Activated T-cell treated with anti-CD3 and anti-CD28 coated beads, Interleukin-2, amount 50 U/mL, for 1 hour (primary cell): ENCODE measurements around the gene THSD4.
"Not testable (repeated sequence)": the region's sequence is repeated elsewhere in the genome, so short reads cannot be mapped to it uniquely, and the experiment has no call there.

ENCODE experiments used
- DNase-seq: peaks from one replicate; pipeline ENCODE4 v3.0.0-alpha.2; 2020

The THSD4 gene

GRCh38 chr15:71151081-71151480 lies 35.8 kb downstream of the THSD4 start:
- no peak for DNase-seq

DNA sequence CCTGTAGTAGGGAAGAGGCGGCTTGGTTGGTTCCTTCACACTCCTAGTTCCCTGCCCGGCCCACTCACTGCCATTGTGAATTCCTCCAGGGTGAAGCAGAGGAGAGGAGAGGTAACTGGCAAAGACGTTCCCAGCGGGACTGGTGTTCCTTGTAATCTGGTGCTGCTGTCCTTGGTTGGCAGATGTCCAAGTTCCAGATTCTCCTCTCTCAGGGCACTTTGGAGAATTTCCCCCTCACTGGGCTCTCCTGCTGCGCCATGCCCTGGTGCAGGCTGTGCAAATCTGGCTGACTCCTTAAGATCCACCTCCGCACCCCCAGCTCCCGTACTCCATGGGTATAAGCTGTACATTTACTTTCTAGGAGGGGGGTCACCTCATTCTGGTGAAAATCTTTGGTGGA lies 37.3 kb downstream of the THSD4 start:
- no peak for DNase-seq

GRCh38 chr15:71153823-71154524 lies 38.7 kb downstream of the THSD4 start:
- no peak for DNase-seq

DNA sequence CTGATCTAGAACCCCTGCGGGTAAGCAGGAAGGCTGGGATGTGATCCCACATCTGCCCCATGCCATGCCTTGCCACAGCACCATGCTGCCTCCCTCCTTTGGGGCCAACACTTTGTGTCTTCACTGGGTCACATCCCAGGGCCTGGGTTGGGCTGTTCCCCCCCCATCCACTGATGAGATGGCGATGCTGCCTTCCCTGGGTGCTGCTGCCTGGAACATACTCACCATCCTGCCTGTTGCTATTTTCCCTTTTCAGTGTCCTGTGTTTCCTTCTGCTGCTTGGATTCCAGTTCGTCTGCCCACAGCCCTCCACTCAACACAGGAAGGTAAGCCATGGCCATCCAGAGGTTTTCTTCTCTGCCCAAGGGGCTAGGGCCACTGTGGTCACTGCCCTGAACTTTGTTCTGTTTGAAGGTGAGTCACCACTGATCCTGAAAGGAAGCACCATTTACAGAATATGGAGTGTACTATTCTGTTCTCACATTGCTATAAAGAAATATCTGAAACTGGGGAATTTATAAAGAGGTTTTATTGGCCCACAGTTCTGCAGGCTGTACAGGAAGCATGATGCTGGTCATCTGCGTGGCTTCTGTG lies 39.4 kb downstream of the THSD4 start:
- no peak for DNase-seq

GRCh38 chr15:71155534-71155933 lies 40.3 kb downstream of the THSD4 start:
- DNase-seq = no peak

DNA sequence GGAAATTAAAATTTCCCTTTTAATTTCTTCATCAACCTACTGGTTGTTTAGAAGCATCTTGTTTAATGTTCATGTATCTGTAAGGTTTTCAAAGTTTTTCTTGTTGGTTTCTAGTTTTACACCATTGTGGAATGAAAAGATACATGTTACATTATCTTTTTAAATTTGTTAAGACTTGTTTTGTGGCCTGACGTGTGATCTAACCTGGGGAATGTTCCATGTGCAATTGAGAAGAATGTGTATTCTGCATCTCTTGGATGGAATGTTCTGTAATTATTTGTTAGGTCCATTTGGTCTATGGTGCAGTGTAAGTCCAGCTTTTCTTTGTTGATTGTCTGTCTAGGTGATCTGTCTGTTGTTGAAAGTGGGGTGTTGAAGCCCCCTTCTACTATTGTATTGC lies 45.7 kb downstream of the THSD4 start:
- no peak for DNase-seq

DNA sequence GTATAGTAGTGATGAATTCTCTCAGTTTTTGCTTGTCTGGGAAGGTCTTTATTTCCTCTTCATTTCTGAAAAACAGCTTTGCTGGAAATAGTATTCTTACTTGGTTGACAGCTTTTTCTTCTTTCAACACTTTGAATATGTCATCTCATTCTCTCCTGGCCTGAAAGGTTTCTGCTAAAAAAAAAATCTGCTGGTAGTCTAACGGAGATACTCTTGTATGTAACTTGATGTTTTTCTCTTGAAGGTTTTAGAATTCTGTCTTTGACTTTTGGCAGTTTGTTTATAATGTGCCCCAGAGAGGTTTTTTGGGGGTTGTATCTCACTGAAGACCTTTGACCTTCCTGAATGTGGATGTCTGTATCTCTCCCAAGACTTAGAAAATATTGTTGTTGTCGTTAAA lies 47.0 kb downstream of the THSD4 start:
- no peak for DNase-seq

GRCh38 chr15:71164606-71165005 lies 49.3 kb downstream of the THSD4 start:
- DNase-seq = not testable (repeated sequence)

DNA sequence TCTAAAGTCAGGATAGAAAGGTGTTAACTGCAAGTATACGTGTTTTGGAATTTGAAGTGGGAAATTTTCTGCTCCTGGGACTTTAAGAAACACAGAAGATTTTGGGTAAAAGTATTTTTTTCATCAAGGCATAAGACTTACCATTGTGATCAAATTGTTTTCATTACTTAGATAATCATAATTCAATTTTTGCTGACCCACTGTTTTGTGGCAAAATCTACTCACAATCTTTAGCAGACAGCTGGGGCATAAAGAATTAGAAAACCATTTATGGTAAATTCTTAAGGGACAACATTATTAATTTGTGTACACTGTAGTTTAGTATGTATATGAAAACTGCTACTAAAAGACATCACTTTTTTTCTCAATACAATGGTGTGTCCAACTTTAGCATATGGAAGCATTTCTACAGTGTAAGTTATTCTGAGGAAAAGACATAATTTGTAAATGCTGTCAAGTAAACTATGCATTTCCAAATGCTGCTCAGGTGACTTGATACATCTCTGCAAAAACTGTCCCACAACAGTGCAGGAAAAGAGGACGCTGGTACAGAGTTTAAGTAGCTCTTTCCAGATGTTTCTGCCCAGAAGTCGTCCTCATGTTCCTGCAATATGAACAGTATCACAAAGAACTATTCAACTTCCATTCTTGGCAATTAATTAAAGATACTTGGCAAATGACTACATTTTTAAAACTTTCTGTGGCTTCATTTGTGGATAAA lies 52.3 kb downstream of the THSD4 start:
- no peak for DNase-seq

GRCh38 chr15:71168166-71168834 lies 53.0 kb downstream of the THSD4 start:
- no peak for DNase-seq

DNA sequence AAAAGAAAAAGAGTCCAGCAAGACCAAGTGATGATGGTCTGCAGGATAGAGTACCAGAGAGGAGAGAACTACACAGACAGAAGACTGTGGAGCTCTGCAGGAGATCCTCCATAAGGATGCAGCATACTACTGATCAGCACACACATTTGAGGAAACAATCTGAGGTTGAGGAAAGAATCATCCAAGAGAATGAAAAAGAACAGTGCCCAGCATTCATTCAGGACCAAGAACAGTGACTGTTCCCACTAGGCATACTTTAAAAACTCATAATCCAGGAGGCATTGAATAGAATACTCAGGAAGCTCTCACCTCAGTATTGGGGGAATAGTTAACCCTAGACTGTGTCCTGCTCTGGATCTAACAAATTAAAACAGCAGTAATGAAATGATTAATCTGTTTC lies 54.9 kb downstream of the THSD4 start:
- DNase-seq = no peak

DNA sequence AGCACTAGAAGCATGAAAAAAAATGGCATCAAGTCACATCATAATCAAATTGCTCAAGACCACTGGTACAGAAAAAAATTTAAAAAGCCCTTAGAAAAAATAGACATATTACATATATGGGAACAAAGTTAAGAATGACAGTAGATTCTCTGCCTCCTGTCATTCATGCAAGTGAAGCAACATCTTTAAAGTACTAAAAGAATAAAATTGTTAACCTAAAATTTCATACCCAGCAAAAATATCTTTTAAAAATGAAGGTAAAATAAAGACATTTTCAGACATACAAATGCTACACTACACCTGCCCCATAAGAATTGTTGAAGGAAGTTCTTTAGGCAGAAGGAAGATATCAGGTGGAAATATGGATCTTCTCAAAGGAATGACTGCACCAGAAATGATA lies 55.9 kb downstream of the THSD4 start:
- no peak for DNase-seq

GRCh38 chr15:71174360-71174759 lies 59.1 kb downstream of the THSD4 start:
- DNase-seq = not testable (repeated sequence)

- no peak for DNase-seq
Observed at GRCh38 chr15:71180986-71181853, 65.9 kb downstream of the THSD4 start.

DNA sequence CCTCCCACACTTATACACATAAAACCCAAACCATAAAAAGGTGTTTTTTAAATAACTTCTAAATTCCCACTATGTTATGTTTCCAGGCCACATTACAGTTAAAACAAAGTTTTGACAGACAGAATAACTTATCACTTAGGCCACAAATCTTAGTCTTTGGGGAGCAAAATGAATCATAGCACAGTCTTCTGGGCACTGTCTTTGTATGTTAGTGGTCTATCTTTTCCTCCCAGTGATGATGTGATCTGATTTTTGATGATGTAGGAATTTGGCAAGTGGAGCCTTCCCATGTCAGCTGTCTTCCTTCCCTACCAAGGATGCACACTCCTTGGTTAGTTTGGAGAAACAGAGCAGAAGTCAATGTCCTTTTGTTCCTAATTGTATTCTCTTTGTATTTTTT lies 67.3 kb downstream of the THSD4 start:
- no peak for DNase-seq

DNA sequence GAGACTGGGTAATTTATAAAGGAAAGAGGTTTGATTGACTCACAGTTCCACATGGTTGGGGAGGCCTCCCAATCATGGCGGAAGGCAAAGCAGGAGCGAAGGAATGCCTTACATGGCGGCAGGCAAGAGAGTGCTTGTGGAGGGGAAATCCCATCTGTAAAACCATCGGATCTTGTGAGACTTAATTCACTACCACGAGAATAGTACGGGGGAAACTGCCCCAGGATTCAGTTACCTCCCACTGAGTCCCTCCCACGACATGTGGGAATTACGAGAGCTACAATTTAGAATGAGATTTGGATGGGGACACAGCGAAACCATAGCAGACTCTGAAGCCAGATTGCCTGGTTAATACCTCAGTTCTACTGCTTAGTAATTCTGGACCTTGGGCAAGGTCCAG lies 67.8 kb downstream of the THSD4 start:
- no peak for DNase-seq

- DNase-seq = no peak
Observed at GRCh38 chr15:71185706-71186105, 70.4 kb downstream of the THSD4 start.

DNA sequence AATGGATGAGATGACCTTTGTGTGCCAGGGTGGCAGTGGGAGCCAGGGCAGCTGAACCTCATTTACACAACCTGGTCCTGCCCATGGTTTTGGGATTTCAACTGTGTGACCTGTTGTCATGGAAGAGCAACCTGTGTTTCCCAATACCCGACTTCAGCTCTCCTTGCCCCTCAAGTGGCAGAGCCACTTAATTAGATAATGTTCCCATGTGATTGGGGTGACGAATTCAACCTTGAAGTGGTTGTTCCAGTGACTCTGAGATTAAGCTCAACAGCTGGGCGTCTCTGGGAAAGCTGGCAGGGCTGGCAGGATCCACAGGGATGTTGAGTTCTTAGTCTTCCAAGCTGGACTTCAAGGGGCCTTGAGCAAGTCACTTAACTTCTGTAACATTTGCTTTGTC lies 71.0 kb downstream of the THSD4 start:
- no peak for DNase-seq

- DNase-seq = no peak
Observed at GRCh38 chr15:71187078-71187477, 71.8 kb downstream of the THSD4 start.

DNA sequence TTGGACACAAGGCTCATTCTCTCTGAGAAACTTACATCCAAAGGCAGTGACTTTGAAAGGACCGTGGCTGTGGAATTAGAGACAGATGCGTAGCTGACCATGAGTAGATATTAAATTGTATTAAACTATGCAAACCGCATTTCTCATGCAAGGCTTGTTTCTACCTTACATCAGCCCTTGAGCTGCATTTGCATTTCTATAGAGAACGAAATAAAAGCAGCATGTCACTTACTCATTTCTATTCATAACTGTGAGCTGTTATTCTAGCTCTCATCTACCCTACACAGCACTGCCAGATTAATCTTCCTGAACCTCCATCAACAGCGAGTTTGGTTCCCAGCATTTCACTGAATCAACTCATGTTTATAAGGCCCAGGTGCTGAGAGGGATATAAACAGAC lies 72.3 kb downstream of the THSD4 start:
- no peak for DNase-seq

DNA sequence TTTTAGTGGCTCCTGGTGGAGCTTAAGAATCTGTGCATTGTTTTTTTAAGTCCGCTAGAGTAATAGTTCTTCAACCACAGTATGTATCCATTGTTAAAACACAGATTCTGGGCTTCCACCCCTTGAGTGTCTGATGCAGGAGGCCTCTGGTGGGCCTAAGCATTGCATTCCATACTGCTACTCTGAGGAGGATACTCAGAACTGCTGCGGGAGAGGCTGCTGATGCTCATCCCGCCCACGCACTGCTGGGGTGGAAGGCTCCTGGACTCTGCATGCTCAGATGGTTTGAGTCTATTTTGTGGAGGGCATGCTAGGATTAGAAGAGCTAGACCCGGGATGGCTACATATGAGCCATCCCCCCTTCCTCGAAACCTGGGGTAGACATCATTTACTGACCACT lies 74.4 kb downstream of the THSD4 start:
- no peak for DNase-seq

DNA sequence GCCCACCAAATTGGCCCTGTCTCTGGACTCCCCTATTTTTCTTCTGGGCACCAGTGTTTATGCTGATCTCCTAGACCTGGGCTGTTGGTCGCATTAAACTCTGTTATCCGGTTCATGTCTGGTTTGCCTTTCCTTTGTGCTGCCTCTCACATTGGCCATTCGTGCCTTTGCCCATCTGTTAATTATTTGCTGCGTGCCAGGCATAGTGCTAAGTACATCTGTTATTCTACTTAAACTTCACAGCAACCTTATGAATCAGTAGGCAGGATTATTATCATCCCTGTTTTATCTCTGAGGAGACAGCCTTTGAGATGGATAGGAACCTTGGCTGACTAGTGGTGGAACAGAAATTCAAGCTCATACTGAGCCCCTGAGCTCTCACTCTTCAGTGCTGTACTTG lies 76.0 kb downstream of the THSD4 start:
- no peak for DNase-seq

GRCh38 chr15:71192816-71193215 lies 77.5 kb downstream of the THSD4 start:
- no peak for DNase-seq
